Measurements from ENCODE around the gene TMEM201. TPM values are rescaled to one million over a fixed set of nuclear protein-coding genes. Genes with fewer than 3 reads are reported as not detected.
A peak's percentile ranks its signal among the peaks of the same experiment; 100 is the strongest.

TMEM201 gene
- total and polyA plus RNA-seq, 7 experiments from 2014 or later: 1.0 to 18.5 (median 9.7) TPM

DNA sequence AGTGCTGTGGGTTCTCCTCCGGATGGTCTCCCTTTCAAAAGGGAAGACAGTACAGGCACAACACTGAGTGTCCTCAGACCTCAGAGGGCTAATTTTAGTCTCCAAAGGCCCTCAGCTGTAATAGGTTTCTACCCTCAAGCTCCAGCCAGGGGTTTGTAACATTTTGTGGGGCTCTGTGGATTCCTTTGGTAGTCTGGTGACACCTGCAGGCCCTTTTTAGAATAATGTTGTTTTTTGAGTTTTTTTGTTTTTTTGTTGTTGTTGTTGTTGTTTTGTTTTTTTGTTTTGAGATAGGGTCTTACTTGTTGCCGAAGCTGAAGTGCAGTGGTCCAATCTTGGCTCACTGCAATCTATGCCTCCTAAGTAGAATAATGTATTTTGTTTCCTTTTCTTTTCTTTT is 15.0 kb upstream of the TMEM201 start:
- no peaks in the 10 kb centered on the region for H3K9me3 ChIP-seq (ENCODE audit: control insufficient read depth in 2 of 3, low read length in 3 of 3)
- Mint-ChIP-seq H3K36me3 (peaks cover 0 to 14% (median 4%) of the 10 kb centered on the region in 5 donors), H3K4me3 (no peak overlapping the region), H3K4me1 (no peaks in the 10 kb centered on the region), H3K9me3 (no peaks in the 10 kb centered on the region), H3K27me3 (no peaks in the 10 kb centered on the region), H3K27ac (peak overlapping the region in 2 of 9 donors; percentile 23 to 36)
- ChIA-PET CTCF (interaction anchor here (0.7 to 4.4 kb wide), 6 partner anchors 11 to 1294 kb away, joined by 3 to 34 read pairs (median 3); no protein-coding TSS in a partner anchor), POLR2A (no interaction called here)
- peaks cover 0 to 17% (median 3%) of the 10 kb centered on the region in 3 experiments for H3K36me3 ChIP-seq (ENCODE audit: control insufficient read depth in 2 of 3, insufficient read depth in 3 of 3, low read length in 3 of 3)
- intact Hi-C loops (cut with micrococcal nuclease): loop anchor here (1.0 to 5.0 kb wide), 2 partner anchors 78 to 281 kb away; partner anchors contain the start of gene SPSB1 (in 1 of the 2)
- H3K4me3 ChIP-seq (ENCODE audit: low read length): no peak overlapping the region
- no peak overlapping the region for H3K27ac ChIP-seq (ENCODE audit: low read depth, low read length)
- no peaks in the 10 kb centered on the region for H3K27me3 ChIP-seq (ENCODE audit: control insufficient read depth in 2 of 2, insufficient read depth in 2 of 2, low read length in 2 of 2)
- no peaks in the 10 kb centered on the region for H3K4me1 ChIP-seq (ENCODE audit: control insufficient read depth in 2 of 2, insufficient read depth in 2 of 2, low read length in 2 of 2)
- peak in 3 of 9 donors; percentile 29 to 44 (median 33) for DNase-seq
- no peak for ATAC-seq

DNA sequence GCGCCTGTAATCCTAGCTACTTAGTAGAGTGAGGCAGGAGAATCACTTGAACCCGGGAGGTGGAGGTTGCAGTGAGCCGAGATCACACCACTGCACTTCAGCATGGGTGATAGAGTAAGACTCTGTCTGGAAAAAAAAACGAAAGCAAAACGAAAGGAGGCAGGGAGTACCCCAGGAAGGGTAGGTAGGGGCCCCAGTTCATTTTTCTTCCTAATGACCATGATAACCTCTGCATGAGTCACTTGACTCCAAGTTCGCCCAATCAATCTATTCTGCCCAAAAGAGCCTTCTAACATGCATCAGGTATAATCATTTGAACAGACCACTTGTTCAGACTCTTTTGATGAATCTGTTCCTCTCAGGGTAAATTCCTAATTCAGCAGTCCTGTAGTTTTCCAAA is 13.2 kb upstream of the TMEM201 start:
- no peaks in the 10 kb centered on the region for H3K27me3 Mint-ChIP-seq
- ChIA-PET POLR2A (no interaction called here), CTCF (interaction anchor here (1.4 to 4.4 kb wide), 2 partner anchors 80 to 84 kb away, joined by 4 to 34 read pairs; no protein-coding TSS in a partner anchor)
- no peak overlapping the region for H3K4me3 ChIP-seq (ENCODE audit: low read length)
- H3K9me3 ChIP-seq (ENCODE audit: control insufficient read depth in 2 of 3, low read length in 3 of 3): no peaks in the 10 kb centered on the region
- H3K4me1 ChIP-seq (ENCODE audit: control insufficient read depth in 2 of 2, insufficient read depth in 2 of 2, low read length in 2 of 2): no peaks in the 10 kb centered on the region
- H3K9me3 Mint-ChIP-seq: no peaks in the 10 kb centered on the region
- H3K4me1 Mint-ChIP-seq: no peaks in the 10 kb centered on the region
- no peak for ATAC-seq
- no peak overlapping the region for H3K27ac ChIP-seq (ENCODE audit: low read depth, low read length)
- no peaks in the 10 kb centered on the region for H3K27me3 ChIP-seq (ENCODE audit: control insufficient read depth in 2 of 2, insufficient read depth in 2 of 2, low read length in 2 of 2)
- peaks cover 0 to 17% (median 2%) of the 10 kb centered on the region in 5 donors for H3K36me3 Mint-ChIP-seq
- no peak overlapping the region for H3K4me3 Mint-ChIP-seq
- DNase-seq: no peak
- H3K27ac Mint-ChIP-seq: no peak overlapping the region
- intact Hi-C loops (cut with micrococcal nuclease): no loop called here
- peaks cover 0 to 26% (median 3%) of the 10 kb centered on the region in 3 experiments for H3K36me3 ChIP-seq (ENCODE audit: control insufficient read depth in 2 of 3, insufficient read depth in 3 of 3, low read length in 3 of 3)

DNA sequence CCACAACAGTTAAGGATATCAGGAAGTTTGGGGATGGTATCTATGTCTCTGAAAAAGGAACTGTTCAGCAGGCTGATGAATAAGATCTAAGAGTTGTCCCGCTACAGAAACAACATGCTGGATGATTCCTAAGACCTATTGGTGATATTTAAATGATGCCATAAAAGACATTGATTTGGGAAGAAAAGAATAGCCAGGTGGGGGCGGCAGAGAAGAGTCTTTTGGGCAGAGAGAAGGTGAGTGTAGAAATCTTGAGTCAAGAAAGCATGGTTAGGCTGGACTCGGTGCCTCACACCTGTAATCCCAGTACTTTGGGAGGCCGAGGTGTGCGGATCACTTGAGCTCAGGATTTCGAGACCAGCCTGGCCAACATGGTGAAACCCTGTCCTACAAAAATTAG is 11.8 kb upstream of the TMEM201 start:
- ChIA-PET CTCF (interaction anchor here (0.6 kb wide), 1 partner anchor 83 kb away, joined by 3 read pairs; no protein-coding TSS in a partner anchor), POLR2A (no interaction called here)
- Mint-ChIP-seq H3K4me3 (no peak overlapping the region), H3K27me3 (no peaks in the 10 kb centered on the region), H3K9me3 (no peaks in the 10 kb centered on the region), H3K27ac (peak overlapping the region in 1 of 9 donors; percentile 22), H3K4me1 (no peaks in the 10 kb centered on the region), H3K36me3 (peaks cover 0 to 17% (median 5%) of the 10 kb centered on the region in 5 donors)
- no peaks in the 10 kb centered on the region for H3K27me3 ChIP-seq (ENCODE audit: control insufficient read depth in 2 of 2, insufficient read depth in 2 of 2, low read length in 2 of 2)
- H3K4me3 ChIP-seq (ENCODE audit: low read length): no peak overlapping the region
- H3K9me3 ChIP-seq (ENCODE audit: control insufficient read depth in 2 of 3, low read length in 3 of 3): no peaks in the 10 kb centered on the region
- H3K27ac ChIP-seq (ENCODE audit: low read depth, low read length): no peak overlapping the region
- H3K4me1 ChIP-seq (ENCODE audit: control insufficient read depth in 2 of 2, insufficient read depth in 2 of 2, low read length in 2 of 2): no peaks in the 10 kb centered on the region
- DNase-seq: no peak
- no peak for ATAC-seq
- H3K36me3 ChIP-seq (ENCODE audit: control insufficient read depth in 2 of 3, insufficient read depth in 3 of 3, low read length in 3 of 3): peaks cover 0 to 30% (median 3%) of the 10 kb centered on the region in 3 experiments
- intact Hi-C loops (cut with micrococcal nuclease): no loop called here

DNA sequence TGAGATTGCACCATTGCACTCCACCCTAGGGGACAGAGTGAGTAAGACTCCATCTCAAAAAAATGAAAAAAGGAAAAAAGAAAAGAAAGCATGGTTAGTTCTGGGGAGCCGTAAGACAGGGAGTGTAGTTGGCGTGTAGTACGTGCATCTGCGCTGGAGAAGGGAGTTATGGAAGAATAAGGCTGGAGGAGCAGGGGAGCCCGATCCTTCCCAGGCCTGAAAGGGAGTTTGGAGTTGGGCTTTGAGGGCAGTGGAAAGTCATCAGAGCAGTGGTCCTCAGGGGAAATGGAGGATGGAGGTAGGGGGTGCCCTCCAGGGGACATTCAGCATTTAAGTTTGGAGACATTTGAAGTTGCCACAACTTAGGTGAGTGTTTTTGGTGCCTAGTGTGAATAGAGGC is 11.3 kb upstream of the TMEM201 start:
- H3K27me3 ChIP-seq (ENCODE audit: control insufficient read depth in 2 of 2, insufficient read depth in 2 of 2, low read length in 2 of 2): no peaks in the 10 kb centered on the region
- H3K27ac ChIP-seq (ENCODE audit: low read depth, low read length): no peak overlapping the region
- peaks cover 0 to 30% (median 3%) of the 10 kb centered on the region in 3 experiments for H3K36me3 ChIP-seq (ENCODE audit: control insufficient read depth in 2 of 3, insufficient read depth in 3 of 3, low read length in 3 of 3)
- no peaks in the 10 kb centered on the region for H3K4me1 ChIP-seq (ENCODE audit: control insufficient read depth in 2 of 2, insufficient read depth in 2 of 2, low read length in 2 of 2)
- no peaks in the 10 kb centered on the region for H3K9me3 Mint-ChIP-seq
- H3K36me3 Mint-ChIP-seq: peaks cover 0 to 20% (median 5%) of the 10 kb centered on the region in 5 donors
- H3K27me3 Mint-ChIP-seq: no peaks in the 10 kb centered on the region
- peak overlapping the region in 4 of 9 donors; percentile 1 to 48 (median 19) for H3K27ac Mint-ChIP-seq
- no peak for ATAC-seq
- no peak for DNase-seq
- H3K4me3 ChIP-seq (ENCODE audit: low read length): no peak overlapping the region
- ChIA-PET POLR2A (no interaction called here), CTCF (no interaction called here)
- no peaks in the 10 kb centered on the region for H3K4me1 Mint-ChIP-seq
- H3K4me3 Mint-ChIP-seq: no peak overlapping the region
- H3K9me3 ChIP-seq (ENCODE audit: control insufficient read depth in 2 of 3, low read length in 3 of 3): no peaks in the 10 kb centered on the region
- intact Hi-C loops (cut with micrococcal nuclease): no loop called here

DNA sequence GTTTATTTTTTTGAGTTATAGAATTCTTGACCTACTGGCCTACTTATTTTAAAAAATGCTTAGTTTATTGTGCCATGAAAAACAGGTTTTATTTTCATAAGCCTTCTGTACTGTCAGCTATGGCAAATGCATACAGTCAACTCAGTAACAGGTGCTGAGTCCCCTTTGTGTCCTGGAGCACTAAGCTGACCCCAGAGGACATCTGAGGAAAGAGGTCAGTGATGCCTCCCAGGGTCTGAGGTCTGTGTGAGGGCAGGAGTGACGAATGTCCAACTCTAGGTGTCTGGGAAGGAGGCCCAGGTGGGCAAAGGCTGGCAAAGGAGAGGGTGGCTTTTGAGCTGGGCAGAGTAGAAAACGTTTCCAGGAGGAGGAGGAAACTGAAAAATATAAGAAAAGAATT is 7.8 kb upstream of the TMEM201 start:
- H3K27ac ChIP-seq (ENCODE audit: low read depth, low read length): no peak overlapping the region
- H3K4me3 ChIP-seq (ENCODE audit: low read length): no peak overlapping the region
- no peaks in the 10 kb centered on the region for H3K4me1 ChIP-seq (ENCODE audit: control insufficient read depth in 2 of 2, insufficient read depth in 2 of 2, low read length in 2 of 2)
- H3K36me3 ChIP-seq (ENCODE audit: control insufficient read depth in 2 of 3, insufficient read depth in 3 of 3, low read length in 3 of 3): peaks cover 0 to 32% (median 0%) of the 10 kb centered on the region in 3 experiments
- no peaks in the 10 kb centered on the region for H3K9me3 ChIP-seq (ENCODE audit: control insufficient read depth in 2 of 3, low read length in 3 of 3)
- H3K9me3 Mint-ChIP-seq: no peaks in the 10 kb centered on the region
- H3K27me3 Mint-ChIP-seq: no peaks in the 10 kb centered on the region
- H3K4me3 Mint-ChIP-seq: no peak overlapping the region
- DNase-seq (no peak), ATAC-seq (no peak)
- peaks cover 0 to 24% (median 5%) of the 10 kb centered on the region in 5 donors for H3K36me3 Mint-ChIP-seq
- ChIA-PET CTCF (no interaction called here), POLR2A (no interaction called here)
- H3K4me1 Mint-ChIP-seq: no peaks in the 10 kb centered on the region
- intact Hi-C loops (cut with micrococcal nuclease): loop anchor here (10.0 kb wide), 2 partner anchors 296 to 1114 kb away; no protein-coding TSS in a partner anchor
- no peaks in the 10 kb centered on the region for H3K27me3 ChIP-seq (ENCODE audit: control insufficient read depth in 2 of 2, insufficient read depth in 2 of 2, low read length in 2 of 2)
- H3K27ac Mint-ChIP-seq: no peak overlapping the region

DNA sequence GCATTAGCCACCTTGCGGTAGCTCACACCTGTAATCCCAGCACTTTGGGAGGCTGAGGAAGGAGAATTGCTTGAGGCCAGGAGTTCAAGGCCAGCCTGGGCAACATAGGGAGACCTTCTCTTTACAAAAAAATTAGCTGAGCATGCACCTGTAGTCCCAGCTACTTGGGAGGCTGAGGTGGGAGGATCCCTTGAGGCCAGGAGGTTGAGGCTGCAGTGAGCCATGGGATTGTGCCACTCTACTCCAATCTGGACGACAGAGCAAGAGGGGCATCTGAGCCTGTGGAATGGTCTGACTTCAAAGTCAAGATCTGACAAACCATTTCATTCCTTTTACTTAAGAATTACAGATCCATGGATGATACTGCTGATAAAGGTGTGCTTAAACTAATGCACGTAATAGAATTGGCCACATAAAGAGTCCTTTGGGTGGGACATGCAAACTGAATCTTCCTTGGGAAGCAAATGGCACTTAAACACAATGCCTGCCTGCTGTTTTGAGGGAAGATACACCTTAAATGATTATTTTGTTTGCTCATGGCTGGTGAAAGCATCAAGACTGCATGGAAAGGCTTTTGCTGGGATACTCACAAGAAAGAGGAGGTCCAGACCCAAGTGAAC is 2.5 kb upstream of the TMEM201 start:
- H3K27ac Mint-ChIP-seq: no peak overlapping the region
- no peak for ATAC-seq
- CTCF ChIA-PET: no interaction called here

More for the DNA sequence above, 2.5 kb upstream of the TMEM201 start:
- intact Hi-C loops (cut with micrococcal nuclease): loop anchor here (5.0 to 10.0 kb wide), 6 partner anchors 89 to 1109 kb away; partner anchors contain the start of genes SPSB1 (in 1 of the 2) and UBE4B (in 1 of the 2)
- POLR2A ChIA-PET: no interaction called here
- Mint-ChIP-seq H3K27me3 (no peaks in the 10 kb centered on the region), H3K9me3 (peaks cover 0 to 1% (median 0%) of the 10 kb centered on the region in 11 donors), H3K4me3 (no peak overlapping the region), H3K4me1 (peaks cover 13 to 21% (median 17%) of the 10 kb centered on the region in 7 donors), H3K36me3 (peaks cover 0 to 11% (median 0%) of the 10 kb centered on the region in 5 donors)
- H3K36me3 ChIP-seq (ENCODE audit: control insufficient read depth in 2 of 3, insufficient read depth in 3 of 3, low read length in 3 of 3): peaks cover 0 to 5% (median 0%) of the 10 kb centered on the region in 3 experiments
- H3K27me3 ChIP-seq (ENCODE audit: control insufficient read depth in 2 of 2, insufficient read depth in 2 of 2, low read length in 2 of 2): no peaks in the 10 kb centered on the region
- H3K9me3 ChIP-seq (ENCODE audit: control insufficient read depth in 2 of 3, low read length in 3 of 3): no peaks in the 10 kb centered on the region
- H3K27ac ChIP-seq (ENCODE audit: low read depth, low read length): no peak overlapping the region
- no peak overlapping the region for H3K4me3 ChIP-seq (ENCODE audit: low read length)
- H3K4me1 ChIP-seq (ENCODE audit: control insufficient read depth in 2 of 2, insufficient read depth in 2 of 2, low read length in 2 of 2): peaks cover 10 to 11% of the 10 kb centered on the region in 2 donors
- no peak for DNase-seq

Data from naive thymus-derived CD4-positive, alpha-beta T cell (primary cell).